ENCODE data around the gene ARFGEF3.
"Not testable (repeated sequence)": the region's sequence is repeated elsewhere in the genome, so short reads cannot be mapped to it uniquely, and the experiment has no call there.

Gene ARFGEF3, protein sequence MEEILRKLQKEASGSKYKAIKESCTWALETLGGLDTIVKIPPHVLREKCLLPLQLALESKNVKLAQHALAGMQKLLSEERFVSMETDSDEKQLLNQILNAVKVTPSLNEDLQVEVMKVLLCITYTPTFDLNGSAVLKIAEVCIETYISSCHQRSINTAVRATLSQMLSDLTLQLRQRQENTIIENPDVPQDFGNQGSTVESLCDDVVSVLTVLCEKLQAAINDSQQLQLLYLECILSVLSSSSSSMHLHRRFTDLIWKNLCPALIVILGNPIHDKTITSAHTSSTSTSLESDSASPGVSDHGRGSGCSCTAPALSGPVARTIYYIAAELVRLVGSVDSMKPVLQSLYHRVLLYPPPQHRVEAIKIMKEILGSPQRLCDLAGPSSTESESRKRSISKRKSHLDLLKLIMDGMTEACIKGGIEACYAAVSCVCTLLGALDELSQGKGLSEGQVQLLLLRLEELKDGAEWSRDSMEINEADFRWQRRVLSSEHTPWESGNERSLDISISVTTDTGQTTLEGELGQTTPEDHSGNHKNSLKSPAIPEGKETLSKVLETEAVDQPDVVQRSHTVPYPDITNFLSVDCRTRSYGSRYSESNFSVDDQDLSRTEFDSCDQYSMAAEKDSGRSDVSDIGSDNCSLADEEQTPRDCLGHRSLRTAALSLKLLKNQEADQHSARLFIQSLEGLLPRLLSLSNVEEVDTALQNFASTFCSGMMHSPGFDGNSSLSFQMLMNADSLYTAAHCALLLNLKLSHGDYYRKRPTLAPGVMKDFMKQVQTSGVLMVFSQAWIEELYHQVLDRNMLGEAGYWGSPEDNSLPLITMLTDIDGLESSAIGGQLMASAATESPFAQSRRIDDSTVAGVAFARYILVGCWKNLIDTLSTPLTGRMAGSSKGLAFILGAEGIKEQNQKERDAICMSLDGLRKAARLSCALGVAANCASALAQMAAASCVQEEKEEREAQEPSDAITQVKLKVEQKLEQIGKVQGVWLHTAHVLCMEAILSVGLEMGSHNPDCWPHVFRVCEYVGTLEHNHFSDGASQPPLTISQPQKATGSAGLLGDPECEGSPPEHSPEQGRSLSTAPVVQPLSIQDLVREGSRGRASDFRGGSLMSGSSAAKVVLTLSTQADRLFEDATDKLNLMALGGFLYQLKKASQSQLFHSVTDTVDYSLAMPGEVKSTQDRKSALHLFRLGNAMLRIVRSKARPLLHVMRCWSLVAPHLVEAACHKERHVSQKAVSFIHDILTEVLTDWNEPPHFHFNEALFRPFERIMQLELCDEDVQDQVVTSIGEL (N-terminal part only)

DNA sequence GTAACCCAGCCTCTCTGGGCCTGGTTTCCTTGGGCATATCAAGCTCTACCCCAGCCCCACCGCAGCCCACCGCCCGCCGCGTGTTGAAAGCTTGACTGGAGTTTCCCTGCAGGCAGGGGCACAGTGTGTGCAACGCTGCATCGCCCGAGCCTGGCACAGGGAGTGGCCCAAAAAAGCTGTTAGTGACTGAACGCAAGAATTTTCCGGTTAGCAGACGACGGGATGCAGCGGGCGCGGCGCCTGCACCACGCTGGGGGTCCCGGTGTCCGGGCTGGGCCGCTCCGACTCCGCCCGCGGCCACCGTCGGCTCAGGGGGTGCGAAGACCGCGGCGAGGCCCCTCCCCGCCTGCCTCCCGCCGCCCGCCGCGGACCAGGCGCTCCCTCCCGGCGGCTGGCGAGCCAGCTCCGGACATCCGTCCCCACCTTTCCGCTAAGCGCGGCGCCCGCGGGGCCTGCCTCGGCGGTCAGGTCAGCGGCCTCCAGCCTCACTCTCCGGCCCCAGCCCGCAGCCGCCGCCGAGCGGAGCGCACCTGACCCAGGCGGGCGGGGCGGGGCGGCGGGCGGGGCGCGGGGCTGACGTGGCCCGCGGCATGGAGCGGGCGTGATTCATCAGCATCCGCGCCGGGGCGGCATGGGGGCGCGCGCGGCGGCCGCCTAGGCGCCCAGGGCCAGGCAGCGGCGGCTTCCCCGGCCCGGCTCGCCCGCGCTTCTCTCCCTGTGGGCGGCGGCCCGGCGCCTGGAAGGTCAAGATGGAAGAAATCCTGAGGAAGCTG is at the start of gene ARFGEF3:
Gene ARFGEF3 (plus strand): TSS at position 602 of the 773 bp plus-strand sequence. CDS start 148 bp downstream, at position 750.
- DNase-seq (ENCODE audit: low spot score): peak; percentile 20

DNA sequence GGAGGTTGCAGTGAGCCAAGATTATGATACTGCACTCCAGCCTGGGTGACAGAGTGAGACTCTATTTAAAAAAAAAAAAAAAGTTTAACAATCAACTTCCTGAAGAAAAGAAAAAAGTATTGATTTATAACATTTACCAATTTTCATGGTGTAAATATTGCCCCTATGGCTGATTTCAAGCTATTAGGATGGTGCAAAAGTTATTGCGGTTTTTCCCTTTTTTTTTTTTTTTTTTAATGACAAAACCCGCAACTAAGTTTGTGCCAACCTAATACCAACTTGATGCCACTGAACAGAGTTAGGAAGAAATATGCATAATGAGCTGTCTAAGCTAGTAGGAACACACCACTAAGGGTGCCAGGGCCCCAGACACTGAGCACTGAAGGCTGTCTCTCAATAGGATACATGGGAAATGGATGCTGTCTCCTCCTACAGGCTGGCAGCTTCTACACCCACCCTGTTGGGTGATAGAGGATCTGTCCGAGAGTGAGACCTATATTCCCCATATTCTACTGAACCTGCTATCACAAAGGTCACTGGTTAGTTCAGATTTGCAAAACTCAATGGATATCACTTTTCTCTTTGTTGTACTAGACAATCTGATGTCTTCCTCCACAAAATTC is 48.0 kb upstream of the ARFGEF3 start:
- DNase-seq (ENCODE audit: low spot score): no peak

GRCh38 chr6:138115201-138115600 is 46.5 kb upstream of the ARFGEF3 start:
- no peak for DNase-seq (ENCODE audit: low spot score)

DNA sequence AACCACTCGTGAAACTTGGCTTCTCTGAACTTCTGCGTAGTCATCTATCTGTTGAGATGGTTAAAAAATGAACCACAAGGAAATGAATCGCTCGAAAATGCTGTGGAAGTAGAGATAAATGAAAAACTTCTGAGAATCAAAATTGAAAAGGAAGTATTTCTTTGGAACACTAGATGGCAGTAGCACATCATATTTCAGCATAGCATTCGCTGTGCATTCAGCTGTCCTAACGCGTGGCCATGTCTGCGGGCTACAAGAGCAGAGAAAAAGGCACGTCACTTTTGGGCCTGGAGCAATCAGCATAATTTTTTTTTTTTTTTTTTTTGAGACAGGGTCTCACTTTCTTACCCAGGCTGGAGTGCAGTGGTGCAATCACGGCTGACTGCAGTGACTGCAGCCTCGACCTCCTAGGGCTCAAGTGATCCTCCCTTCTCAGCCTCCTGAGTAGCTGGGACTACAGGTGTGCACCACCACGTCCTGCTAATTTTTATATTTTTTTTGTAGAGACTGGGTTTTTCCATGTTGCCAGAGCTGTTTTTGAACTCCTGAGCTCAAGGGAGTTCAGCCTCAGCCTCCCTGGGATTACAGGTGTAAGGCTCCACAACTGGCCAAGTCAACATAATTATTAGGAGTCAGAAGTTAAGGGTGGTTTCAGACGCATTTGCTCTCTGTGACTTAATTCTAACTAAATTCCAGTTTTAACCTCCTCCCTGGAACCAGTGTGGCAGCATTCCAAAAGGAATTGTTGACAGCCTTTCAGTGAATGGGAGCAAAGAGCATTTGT is 45.7 kb upstream of the ARFGEF3 start:
- peak; percentile 54 for DNase-seq (ENCODE audit: low spot score)

- no peak for DNase-seq (ENCODE audit: low spot score)
These were observed 45.1 kb upstream of the ARFGEF3 start for GRCh38 chr6:138116661-138116999.

GRCh38 chr6:138117376-138117914 is 44.3 kb upstream of the ARFGEF3 start:
- no peak for DNase-seq (ENCODE audit: low spot score)

GRCh38 chr6:138119229-138119628 is 42.5 kb upstream of the ARFGEF3 start:
- DNase-seq (ENCODE audit: low spot score): not testable (repeated sequence)

DNA sequence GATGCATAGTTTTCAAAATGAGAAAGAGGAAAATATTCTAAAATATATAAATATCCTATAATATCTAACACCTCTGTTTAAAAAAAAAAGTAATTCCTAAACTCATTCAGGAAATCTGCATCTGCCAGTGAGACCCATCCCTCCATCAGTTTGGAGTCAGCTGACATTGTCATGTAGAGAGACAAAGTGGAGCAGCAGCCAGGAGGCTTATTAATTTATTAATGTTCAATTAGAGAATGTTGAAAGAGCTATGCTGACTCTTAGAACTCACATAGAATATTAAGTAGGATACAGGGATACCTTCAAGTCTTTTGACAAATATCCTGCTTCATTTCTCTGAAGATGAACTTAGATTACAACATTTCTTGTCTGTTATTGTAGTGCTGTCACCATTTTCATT is 41.8 kb upstream of the ARFGEF3 start:
- DNase-seq (ENCODE audit: low spot score): no peak

GRCh38 chr6:138124096-138124495 is 37.6 kb upstream of the ARFGEF3 start:
- DNase-seq (ENCODE audit: low spot score): no peak

DNA sequence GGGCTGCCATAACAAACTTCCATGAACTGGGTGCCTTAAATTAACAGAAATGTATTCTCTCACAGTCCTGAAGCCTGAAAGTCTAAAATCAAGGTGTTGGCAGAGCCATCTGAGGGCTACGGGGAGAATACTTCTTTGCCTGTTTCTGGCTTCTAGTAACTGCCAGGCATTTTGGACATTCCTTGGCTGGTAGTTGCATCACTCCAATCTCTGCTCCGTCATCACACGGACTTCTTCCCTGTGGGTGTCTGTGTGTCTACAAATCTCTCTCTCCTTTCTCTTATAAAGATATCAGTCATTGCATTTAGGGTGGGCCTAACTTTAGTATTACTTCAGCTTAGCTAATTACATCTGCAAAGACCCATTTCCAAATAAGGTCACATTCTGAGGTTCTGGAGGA is 33.6 kb upstream of the ARFGEF3 start:
- no peak for DNase-seq (ENCODE audit: low spot score)

DNA sequence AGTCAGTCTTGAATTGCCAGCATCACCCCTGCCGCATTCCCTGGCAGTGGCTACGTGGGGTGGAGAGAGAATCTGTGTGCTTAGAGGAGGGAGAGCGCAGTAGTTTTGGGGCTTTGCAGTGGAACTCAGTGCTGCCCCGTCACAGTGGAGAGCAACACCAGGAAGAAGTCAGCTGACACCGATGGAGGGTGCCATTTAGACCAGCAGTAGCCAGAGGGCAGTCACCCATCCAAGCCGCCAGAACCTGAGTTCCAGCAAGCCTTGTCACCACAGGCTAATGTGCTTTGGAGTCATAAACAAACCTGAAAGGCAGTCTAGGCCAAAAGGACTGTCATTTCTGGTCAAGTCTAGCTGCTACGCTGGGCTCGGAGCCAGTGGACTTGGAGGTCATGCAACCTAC is 32.5 kb upstream of the ARFGEF3 start:
- no peak for DNase-seq (ENCODE audit: low spot score)

GRCh38 chr6:138142806-138143205 is 18.9 kb upstream of the ARFGEF3 start:
- no peak for DNase-seq (ENCODE audit: low spot score)

DNA sequence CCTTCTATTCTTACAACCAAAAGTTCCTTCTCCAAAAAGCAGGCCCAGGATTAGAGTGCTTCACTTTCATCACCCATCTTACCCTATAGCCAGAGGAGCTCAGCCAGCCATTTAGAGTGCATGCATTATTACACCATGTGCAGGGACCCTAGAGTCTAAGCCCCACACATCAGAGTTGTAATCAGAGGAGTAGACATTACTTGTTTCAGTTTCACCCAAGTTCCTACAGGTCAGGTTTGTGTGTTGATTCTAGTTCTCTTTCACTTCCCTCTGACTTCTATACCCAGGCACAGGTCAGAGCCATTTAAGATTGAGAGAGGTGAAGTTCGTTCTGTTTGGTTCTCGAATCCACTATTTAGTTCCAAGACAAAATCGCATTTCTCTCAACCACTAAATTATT is 16.3 kb upstream of the ARFGEF3 start:
- DNase-seq (ENCODE audit: low spot score): no peak

DNA sequence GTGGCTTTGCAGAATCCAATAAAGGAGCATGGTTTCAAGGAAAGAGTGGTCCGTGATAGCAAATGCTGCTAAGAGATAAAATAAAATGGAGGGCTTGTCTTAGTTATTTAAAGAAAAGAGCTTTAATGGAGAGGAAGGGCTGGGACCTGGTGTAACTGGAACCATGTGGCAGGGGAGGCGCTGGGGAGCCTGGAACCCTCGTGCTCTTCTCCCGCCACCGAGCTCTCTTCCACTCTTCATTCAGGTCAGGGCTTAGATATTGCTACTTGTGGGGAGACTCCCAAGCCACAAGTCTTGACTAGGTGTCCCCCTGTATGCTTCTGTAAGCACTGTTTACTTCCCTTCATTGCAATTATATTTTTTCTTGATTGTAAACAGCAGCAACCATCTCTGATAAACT is 15.2 kb upstream of the ARFGEF3 start:
- DNase-seq (ENCODE audit: low spot score): no peak

DNA sequence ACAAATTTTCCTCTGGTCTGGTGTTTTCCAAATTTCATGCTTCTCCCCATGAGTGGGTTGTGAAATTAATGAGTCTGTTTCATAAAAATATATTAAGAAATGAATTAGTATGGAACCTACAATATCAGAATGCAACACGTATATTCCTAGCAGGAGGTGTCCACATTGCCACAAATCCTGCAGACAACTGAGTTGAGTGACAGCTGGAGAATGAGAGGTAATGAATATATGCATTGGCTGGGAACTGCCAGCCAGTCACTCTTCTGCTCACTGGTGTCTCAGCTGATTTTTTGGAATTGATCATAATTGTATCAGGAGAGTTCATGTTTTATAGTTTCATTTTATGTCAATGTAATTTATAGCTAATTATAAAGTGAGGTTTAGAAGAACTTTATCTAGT is 6.3 kb upstream of the ARFGEF3 start:
- no peak for DNase-seq (ENCODE audit: low spot score)

DNA sequence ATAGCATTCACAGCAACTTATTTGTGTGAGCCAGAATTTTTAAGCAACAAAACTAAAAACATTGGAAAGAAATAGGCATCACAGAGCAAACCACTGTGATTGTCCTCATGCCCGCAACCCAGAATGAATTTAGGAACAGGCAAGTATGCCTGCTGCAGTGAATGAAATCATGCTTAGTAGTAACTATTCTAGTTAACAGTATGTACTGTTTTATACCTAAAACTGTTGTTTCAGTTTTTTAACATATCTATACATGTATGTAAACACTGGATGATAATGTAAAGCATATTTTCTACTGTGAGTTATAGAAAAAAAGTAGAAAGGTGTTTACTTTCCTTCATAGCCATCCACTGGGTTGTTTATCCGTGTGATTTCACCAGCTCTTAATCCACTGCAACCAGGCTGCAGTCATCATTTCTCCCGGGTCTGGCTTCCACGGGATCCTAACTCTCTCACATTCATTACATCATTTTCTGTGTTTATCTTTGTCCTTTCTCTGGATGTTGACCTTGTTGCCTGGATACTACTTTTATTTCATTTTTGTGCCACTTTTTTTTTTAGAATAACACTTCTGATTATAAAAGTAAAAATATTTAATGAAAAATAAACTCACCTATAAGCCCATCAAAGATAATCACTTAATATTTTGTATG is 3.6 kb upstream of the ARFGEF3 start:
- DNase-seq (ENCODE audit: low spot score): no peak

- DNase-seq (ENCODE audit: low spot score): no peak
These were observed 2.5 kb upstream of the ARFGEF3 start for GRCh38 chr6:138159246-138159645.

DNA sequence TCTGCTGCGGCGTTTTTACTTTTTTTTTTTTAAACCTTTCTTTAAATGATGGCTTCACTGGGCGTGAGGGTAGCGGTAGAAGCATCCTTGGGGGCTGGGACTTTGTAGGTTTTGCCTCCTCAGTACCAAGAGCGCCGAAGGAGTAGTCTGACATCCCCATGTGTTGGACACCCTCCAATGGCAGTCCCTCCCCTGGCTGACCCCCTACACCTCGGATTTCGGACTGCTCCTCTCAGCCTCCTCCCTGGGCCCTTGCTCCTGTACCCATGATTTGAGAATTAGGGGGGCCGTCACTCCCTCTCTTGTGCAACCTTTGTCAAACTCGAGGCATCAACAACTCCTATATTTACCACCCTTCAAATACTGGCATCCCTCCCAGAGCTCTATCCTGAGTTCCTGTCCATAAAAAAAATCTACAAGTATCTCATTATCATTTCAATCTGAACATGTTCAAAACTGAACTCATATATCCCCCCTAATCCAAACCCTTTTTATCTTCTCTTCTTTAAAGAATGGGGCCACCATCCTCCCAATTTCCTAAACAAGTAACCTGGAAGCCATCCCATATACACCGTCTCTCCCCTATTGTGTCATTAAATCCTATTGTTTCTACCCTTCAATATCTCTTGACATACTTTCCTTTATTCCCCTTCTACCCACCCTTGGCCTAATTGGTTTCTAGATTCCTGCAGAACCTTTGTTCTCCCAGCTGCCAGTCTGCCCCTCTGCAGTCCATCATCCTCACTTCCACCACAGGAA is 1.2 kb upstream of the ARFGEF3 start:
- no peak for DNase-seq (ENCODE audit: low spot score)

GRCh38 chr6:138161088-138161337 is 726 bp upstream of the ARFGEF3 start:
- DNase-seq (ENCODE audit: low spot score): no peak
